Esophagus muscularis mucosa (tissue), 4 donors: ENCODE data around the gene ATP2B1. TPM values are rescaled to one million over a fixed set of nuclear protein-coding genes. Genes with fewer than 3 reads are reported as not detected.
A peak's percentile ranks its signal among the peaks of the same experiment; 100 is the strongest.

ENCODE experiments used
- DNase-seq: peaks from one replicate; pipeline ENCODE4 v3.0.0-alpha.2; 2017; ENCODE audit errors: extremely low spot score
- H3K27ac ChIP-seq, 4 donors: fragments of 200-600 bp; sonication (generic); replicated peaks in 1 of 4; 1 replicate in 3 of 4; 2 replicates in 1 of 4; pipeline ENCODE4 v1.5.1; 2016 to 2019; ENCODE audit warnings: mild to moderate bottlenecking in 1 of 4
- H3K27me3 ChIP-seq, 4 donors: fragments of 200-600 bp; sonication (generic); one replicate each; pipeline versions ENCODE4 v1.5.1 to v1.6.0; 2016 to 2019
- H3K36me3 ChIP-seq, 4 donors: fragments of 200-600 bp; sonication (generic); one replicate each; pipeline ENCODE4 v1.5.1; 2016 to 2019
- H3K4me1 ChIP-seq, 4 donors: fragments of 200-600 bp; sonication (generic); one replicate each; pipeline ENCODE4 v1.5.1; 2016 to 2019
- H3K4me3 ChIP-seq, 4 donors: fragments of 200-600 bp; sonication (generic); 1 replicate in 2 of 4; 2 replicates in 2 of 4; pipeline ENCODE4 v1.5.1; 2016 to 2019; ENCODE audit warnings: mild to moderate bottlenecking in 4 of 4, moderate library complexity in 1 of 4
- H3K9me3 ChIP-seq, 4 donors: fragments of 200-600 bp; sonication (generic); 1 replicate in 3 of 4; 2 replicates in 1 of 4; pipeline ENCODE4 v1.5.1; 2016 to 2019
- EP300 ChIP-seq: sonication (generic); formaldehyde crosslinking; IDR thresholded peaks from one replicate; pipeline ENCODE4 v1.6.1; 2017; ENCODE audit warnings: antibody characterized with exemption
- POLR2A ChIP-seq: fragments of 450-650 bp; IDR thresholded peaks from one replicate; pipeline ENCODE4 v1.6.1; 2017; ENCODE audit warnings: antibody characterized with exemption, moderate library complexity, mild to moderate bottlenecking, low read depth
- POLR2AphosphoS5 ChIP-seq, 2 donors: sonication (generic); formaldehyde crosslinking; IDR thresholded peaks; one replicate each; pipeline ENCODE4 v1.6.1; 2017; ENCODE audit warnings: antibody characterized with exemption in 2 of 2
- WGBS: methylation state at CpG from one replicate; pipeline ENCODE4 v1.1.5; 2018; 5-methylcytosine and 5-hydroxymethylcytosine counted together
- intact Hi-C: fragments of 100-400 bp; cut with DNase I; formaldehyde crosslinking; loops from one replicate; pipeline ENCODE4 v1.15.1; 2023
- total RNA-seq, 4 donors: library from RNA; depleted of rRNA; stranded (reverse); fragments of >200 nt; gene quantifications; one replicate each; pipeline versions ENCODE4 v1.1.0 to v1.2.1, GENCODE V29; 2016
- TF ChIP-seq, protein P1 (sequence below), 3 experiments: fragments of 200-600 bp in 2 of 3; fragments of 450-650 bp in 1 of 3; sonication (generic) in 2 of 3; IDR thresholded peaks; one replicate each; pipeline ENCODE4 v1.5.1; 2017 to 2019; ENCODE audit warnings: antibody characterized with exemption in 3 of 3, mild to moderate bottlenecking in 2 of 3, moderate library complexity in 1 of 3

ATP2B1 gene
- total RNA-seq, 4 donors from 2014 or later = 16.0 to 36.9 (median 20.7) TPM

GRCh38 chr12:89732522-89732921, 23.9 kb upstream of the ATP2B1 start:
- Histone ChIP-seq H3K9me3 (peaks cover 0 to 7% (median 4%) of the 10 kb centered on the region in 4 donors), H3K36me3 (no peaks in the 10 kb centered on the region), H3K27ac (no peak overlapping the region), H3K4me1 (peaks cover 0 to 16% (median 5%) of the 10 kb centered on the region in 4 donors), H3K27me3 (no peaks in the 10 kb centered on the region), H3K4me3 (no peak overlapping the region)
- WGBS = 60% methylated on average over 2 of the region's 2 CpGs
- TF ChIP-seq POLR2AphosphoS5 (IDR thresholded peaks at IDR 0.05) (no peak), POLR2A (no peak), EP300 (no peak)
- TF ChIP-seq, protein P1, sequence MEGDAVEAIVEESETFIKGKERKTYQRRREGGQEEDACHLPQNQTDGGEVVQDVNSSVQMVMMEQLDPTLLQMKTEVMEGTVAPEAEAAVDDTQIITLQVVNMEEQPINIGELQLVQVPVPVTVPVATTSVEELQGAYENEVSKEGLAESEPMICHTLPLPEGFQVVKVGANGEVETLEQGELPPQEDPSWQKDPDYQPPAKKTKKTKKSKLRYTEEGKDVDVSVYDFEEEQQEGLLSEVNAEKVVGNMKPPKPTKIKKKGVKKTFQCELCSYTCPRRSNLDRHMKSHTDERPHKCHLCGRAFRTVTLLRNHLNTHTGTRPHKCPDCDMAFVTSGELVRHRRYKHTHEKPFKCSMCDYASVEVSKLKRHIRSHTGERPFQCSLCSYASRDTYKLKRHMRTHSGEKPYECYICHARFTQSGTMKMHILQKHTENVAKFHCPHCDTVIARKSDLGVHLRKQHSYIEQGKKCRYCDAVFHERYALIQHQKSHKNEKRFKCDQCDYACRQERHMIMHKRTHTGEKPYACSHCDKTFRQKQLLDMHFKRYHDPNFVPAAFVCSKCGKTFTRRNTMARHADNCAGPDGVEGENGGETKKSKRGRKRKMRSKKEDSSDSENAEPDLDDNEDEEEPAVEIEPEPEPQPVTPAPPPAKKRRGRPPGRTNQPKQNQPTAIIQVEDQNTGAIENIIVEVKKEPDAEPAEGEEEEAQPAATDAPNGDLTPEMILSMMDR (IDR thresholded peaks at IDR 0.05) = no peak
- no peak for DNase-seq
- intact Hi-C loops = no loop called here

DNA sequence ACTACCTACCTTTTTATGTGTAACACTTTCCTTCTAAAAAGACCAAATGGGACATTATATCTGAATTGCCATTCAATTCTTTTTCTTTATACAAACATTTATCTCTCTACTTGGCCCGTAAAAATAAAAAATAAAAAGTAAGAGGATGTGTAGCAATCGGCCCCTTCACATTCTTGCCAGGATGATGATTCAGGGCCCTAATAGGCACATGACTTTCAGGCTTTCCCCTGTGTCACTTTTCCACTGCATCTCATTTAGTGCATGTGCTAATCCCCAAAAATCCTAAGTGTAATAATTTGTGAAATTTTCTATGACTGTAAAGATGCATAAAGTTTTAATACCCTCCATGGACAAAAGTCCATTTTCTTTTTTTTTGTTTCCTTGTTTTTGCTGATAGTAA, 23.0 kb upstream of the ATP2B1 start:
- no peak for DNase-seq
- intact Hi-C loops = no loop called here
- H3K27me3 ChIP-seq = no peaks in the 10 kb centered on the region
- no peak overlapping the region for H3K4me3 ChIP-seq
- WGBS = 41% methylated on average over 2 of the region's 2 CpGs
- no peak overlapping the region for H3K27ac ChIP-seq
- peaks cover 0 to 7% (median 4%) of the 10 kb centered on the region in 4 donors for H3K9me3 ChIP-seq
- no peaks in the 10 kb centered on the region for H3K36me3 ChIP-seq
- TF ChIP-seq POLR2AphosphoS5 (IDR thresholded peaks at IDR 0.05) (peak; percentile 10 to 12), POLR2A (no peak)
- peaks cover 0 to 16% (median 5%) of the 10 kb centered on the region in 4 donors for H3K4me1 ChIP-seq

DNA sequence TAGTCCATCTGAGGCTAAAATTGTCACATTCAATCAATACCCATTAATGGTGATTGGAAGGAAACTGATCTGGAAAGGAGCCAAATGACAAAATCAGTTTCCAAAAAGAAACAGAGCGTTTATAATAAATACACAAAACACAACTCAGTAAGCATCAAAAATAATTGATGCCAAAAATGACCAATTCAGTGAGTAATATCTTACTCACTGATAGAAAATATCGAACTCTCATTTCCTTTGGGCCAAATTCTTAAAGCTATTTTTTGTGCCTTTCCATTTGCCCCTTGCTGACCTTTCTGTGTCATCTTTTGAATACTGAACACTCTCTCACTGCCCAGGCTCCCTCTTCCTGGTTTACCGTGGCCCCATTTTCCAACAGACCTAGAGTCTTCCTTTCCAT, 22.5 kb upstream of the ATP2B1 start:
- H3K4me1 ChIP-seq = peaks cover 0 to 16% (median 5%) of the 10 kb centered on the region in 4 donors
- 57% methylated on average over 3 of the region's 3 CpGs for WGBS

GRCh38 chr12:89729946-89730459, 21.4 kb upstream of the ATP2B1 start:
- intact Hi-C loops = no loop called here
- Histone ChIP-seq H3K4me1 (peaks cover 0 to 16% (median 5%) of the 10 kb centered on the region in 4 donors), H3K4me3 (no peak overlapping the region), H3K9me3 (peaks cover 0 to 7% (median 4%) of the 10 kb centered on the region in 4 donors), H3K36me3 (no peaks in the 10 kb centered on the region), H3K27me3 (no peaks in the 10 kb centered on the region), H3K27ac (no peak overlapping the region)
- no peak for TF ChIP-seq POLR2AphosphoS5 (IDR thresholded peaks at IDR 0.05)
- TF ChIP-seq EP300 = no peak
- TF ChIP-seq POLR2A = no peak
- TF ChIP-seq, protein P1 (IDR thresholded peaks at IDR 0.05) = no peak
- 80% methylated on average over 4 of the region's 4 CpGs for WGBS
- DNase-seq = no peak

More for the DNA sequence above, 22.5 kb upstream of the ATP2B1 start:
- Histone ChIP-seq H3K27me3 (no peaks in the 10 kb centered on the region), H3K36me3 (no peaks in the 10 kb centered on the region), H3K9me3 (peaks cover 0 to 7% (median 4%) of the 10 kb centered on the region in 4 donors), H3K4me3 (no peak overlapping the region), H3K27ac (no peak overlapping the region)
- DNase-seq = no peak
- intact Hi-C loops = no loop called here
- TF ChIP-seq POLR2A (no peak), EP300 (no peak), POLR2AphosphoS5 (IDR thresholded peaks at IDR 0.05) (no peak)
- TF ChIP-seq, protein P1 (IDR thresholded peaks at IDR 0.05) = no peak

DNA sequence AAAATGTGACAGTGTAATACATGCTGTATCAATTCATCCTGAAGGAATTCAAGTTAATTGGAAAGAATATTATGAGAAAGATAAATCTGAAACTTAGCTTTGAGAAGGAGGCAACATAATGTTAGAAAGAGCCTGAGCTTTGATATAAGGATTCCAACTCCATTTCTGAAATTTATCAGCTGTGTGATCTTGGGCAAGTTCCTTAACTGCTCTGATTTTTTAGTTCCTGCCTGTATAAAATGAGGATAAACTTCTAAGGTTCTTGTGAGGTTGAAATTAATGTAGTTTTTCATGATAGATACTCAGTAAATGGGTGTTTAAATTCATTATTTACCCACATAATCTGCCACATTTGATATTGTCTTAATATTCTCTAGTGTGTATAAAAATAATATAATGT, 14.6 kb upstream of the ATP2B1 start:
- H3K36me3 ChIP-seq = no peaks in the 10 kb centered on the region
- no peaks in the 10 kb centered on the region for H3K27me3 ChIP-seq
- H3K27ac ChIP-seq = no peak overlapping the region
- H3K9me3 ChIP-seq = no peaks in the 10 kb centered on the region
- TF ChIP-seq POLR2A (no peak), EP300 (no peak), POLR2AphosphoS5 (IDR thresholded peaks at IDR 0.05) (no peak)
- TF ChIP-seq, protein P1 (IDR thresholded peaks at IDR 0.05) = no peak
- intact Hi-C loops = no loop called here
- H3K4me3 ChIP-seq = no peak overlapping the region
- no peaks in the 10 kb centered on the region for H3K4me1 ChIP-seq
- DNase-seq = no peak
